Measurements from ENCODE around the gene RAD51B.
A peak's percentile ranks its signal among the peaks of the same experiment; 100 is the strongest.

RAD51B gene

DNA sequence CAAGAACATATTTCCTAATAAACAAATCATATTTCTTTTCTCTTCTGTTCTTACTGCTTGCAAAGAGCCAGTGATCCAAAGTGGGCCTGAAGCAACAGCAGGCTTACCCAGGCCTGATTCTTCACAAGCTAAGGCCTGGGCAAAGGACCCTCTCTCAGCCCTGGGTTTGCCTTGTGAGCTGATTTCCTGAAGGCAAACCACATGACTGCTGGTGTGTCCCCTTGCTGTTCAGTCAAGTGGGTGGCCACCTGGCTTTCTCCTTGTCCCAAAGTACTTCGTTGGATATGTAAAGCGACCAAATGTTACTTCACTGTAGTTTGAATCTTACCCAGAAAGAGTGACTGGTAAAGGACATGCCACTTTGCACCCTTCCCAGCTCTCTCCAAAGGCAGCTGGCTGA is 580.4 kb downstream of the RAD51B start:
- DNase-seq (ENCODE audit: low read depth) = no peak
- no peak overlapping the region for H3K4me3 ChIP-seq (ENCODE audit: control insufficient read depth, low read depth, low read length)
- no peak for TF ChIP-seq CTCF (conservative IDR thresholded peaks at IDR 0.05; ENCODE audit: control insufficient read depth, insufficient read depth, low read depth, low read length)

DNA sequence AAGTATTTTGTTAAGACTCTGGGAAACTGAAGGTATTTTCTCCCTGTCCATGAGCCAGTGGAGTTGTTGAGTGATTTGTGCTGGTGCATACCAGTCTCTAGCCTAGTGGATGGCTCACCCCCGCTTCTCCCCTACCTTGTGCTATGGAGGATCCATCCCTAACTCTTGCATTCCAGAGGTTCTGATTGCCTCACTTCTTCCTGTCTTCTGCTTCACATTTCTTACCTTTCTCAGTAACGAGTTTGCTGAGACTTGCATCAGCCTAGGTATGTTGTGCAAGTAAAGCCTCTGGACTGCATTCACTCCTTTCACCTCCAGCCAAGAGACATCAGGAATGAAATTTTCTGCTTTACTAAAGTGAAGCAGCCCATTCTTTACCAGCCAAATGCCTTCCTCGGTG is 581.7 kb downstream of the RAD51B start:
- no peak for DNase-seq (ENCODE audit: low read depth)
- no peak overlapping the region for H3K4me3 ChIP-seq (ENCODE audit: control insufficient read depth, low read depth, low read length)
- TF ChIP-seq CTCF (conservative IDR thresholded peaks at IDR 0.05; ENCODE audit: control insufficient read depth, insufficient read depth, low read depth, low read length) = no peak

GRCh38 chr14:68401855-68402254 is 582.3 kb downstream of the RAD51B start:
- no peak overlapping the region for H3K4me3 ChIP-seq (ENCODE audit: control insufficient read depth, low read depth, low read length)
- no peak for DNase-seq (ENCODE audit: low read depth)

DNA sequence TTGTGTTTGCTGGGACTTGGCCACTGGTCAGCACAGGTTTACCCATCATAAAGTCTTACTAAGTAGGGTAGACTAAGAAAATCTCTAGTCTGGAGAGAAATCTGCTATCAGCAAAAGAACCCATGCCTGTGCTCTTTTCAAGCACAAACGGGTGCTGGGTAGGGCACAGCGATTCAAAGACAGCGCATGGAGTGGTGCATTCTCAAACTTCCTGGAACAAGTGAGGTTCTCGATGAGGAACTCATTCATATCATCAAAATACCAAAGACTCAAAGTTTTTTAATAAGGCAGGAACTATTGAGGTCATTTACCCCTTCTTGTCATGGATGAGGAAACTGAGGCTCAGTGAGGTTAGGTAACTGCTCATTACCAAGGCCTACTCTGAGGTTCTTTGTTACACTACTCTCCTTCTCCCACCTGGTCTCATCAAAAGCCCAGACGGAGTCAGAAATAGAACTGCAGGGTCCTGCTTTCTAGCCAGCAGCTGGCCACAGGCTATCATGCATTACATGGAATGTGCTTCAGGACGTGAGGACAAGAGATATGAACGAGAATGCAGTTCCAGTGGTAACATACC is 583.0 kb downstream of the RAD51B start:
- DNase-seq (ENCODE audit: low read depth) = no peak
- no peak for TF ChIP-seq CTCF (conservative IDR thresholded peaks at IDR 0.05; ENCODE audit: control insufficient read depth, insufficient read depth, low read depth, low read length)
- H3K4me3 ChIP-seq (ENCODE audit: control insufficient read depth, low read depth, low read length) = no peak overlapping the region

More at GRCh38 chr14:68401855-68402254, 582.3 kb downstream of the RAD51B start:
- TF ChIP-seq CTCF (conservative IDR thresholded peaks at IDR 0.05; ENCODE audit: control insufficient read depth, insufficient read depth, low read depth, low read length) = no peak

DNA sequence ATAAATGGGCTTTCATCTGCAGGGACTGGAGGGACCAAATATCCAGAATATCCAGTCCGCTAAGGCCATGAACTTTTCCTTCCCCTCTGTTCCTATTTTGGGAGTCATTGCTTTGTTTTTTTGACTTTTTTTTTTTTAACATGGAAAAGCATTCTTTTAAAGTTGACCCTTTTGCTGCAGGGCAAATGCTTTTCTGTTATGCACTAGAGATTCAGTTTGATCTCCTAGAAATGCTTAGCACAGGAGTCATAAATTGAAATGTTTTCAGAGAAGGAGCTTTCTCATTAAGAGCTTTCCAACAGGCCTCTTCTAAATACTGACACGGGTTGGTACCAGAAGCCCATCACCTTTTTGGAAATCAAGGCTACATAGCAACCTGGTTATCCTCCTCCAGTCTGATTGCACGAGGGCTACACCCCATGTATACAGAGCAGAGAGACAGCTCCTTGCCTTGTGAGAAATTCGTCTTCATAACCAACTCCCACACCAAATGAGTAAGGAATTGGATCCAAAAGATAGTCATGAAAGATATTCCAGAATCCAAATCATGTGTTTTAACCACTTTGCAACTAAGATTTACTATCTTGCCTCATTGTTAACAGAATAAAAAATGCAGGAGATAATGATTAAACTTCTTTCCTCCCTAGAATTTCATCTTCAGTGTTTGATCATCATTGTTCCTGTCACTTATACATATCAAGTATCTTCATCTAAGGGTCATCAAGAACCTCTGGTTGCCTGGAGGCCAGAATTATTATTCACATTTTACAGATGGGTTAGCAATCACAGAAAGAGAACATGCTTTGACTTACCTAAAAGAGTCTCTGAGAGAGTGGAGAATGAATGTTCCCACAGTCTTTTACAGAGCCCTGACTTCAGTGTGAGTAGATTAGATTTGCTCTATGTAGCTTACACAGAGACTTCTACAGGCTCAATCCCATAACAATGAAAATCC is 583.9 kb downstream of the RAD51B start:
- TF ChIP-seq CTCF (conservative IDR thresholded peaks at IDR 0.05; ENCODE audit: control insufficient read depth, insufficient read depth, low read depth, low read length) = no peak
- no peak overlapping the region for H3K4me3 ChIP-seq (ENCODE audit: control insufficient read depth, low read depth, low read length)
- peak; percentile 46 for DNase-seq (ENCODE audit: low read depth)

DNA sequence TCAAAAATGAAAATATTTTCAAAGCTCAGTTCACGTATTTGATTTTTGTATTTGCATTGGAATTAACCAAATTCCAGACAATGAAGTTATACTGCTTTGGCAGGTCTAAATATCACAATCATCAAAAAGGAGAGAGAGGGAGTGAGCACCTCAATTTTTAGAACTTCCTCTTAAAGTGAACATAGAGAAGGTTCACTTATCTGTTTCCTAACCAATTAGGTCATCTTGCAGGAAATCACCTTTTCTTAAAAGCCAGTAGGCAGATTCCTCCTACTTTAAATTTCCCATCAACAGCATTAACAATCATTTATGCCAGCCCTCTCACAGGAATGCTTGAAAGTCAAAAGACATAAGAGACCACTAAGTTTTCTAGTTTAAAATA is 584.6 kb downstream of the RAD51B start:
- H3K4me3 ChIP-seq (ENCODE audit: control insufficient read depth, low read depth, low read length) = no peak overlapping the region
- no peak for DNase-seq (ENCODE audit: low read depth)
- no peak for TF ChIP-seq CTCF (conservative IDR thresholded peaks at IDR 0.05; ENCODE audit: control insufficient read depth, insufficient read depth, low read depth, low read length)

Data from fibroblast of mammary gland (primary cell).